Dermis microvascular lymphatic vessel endothelial cell (primary cell): ENCODE results near the gene ZDHHC1. TPM values are rescaled to one million over a fixed set of nuclear protein-coding genes. Genes with fewer than 3 reads are reported as not detected.
"Not testable (repeated sequence)": the region's sequence is repeated elsewhere in the genome, so short reads cannot be mapped to it uniquely, and the experiment has no call there.

ENCODE experiments used
- DNase-seq, 2 donors: peaks; one replicate each; pipeline versions ENCODE4 v3.0.0 to v3.0.0-alpha.2; 2010; ENCODE audit warnings: low read depth in 2 of 2
- total RNA-seq: library from RNA; depleted of rRNA; stranded (reverse); fragments of >200 nt; gene quantifications from 2 replicates; pipeline ENCODE4 v1.2.1, GENCODE V29; 2014

ZDHHC1 gene
- total RNA-seq, 1 donor from 2014 or later = 3.1 TPM

DNA sequence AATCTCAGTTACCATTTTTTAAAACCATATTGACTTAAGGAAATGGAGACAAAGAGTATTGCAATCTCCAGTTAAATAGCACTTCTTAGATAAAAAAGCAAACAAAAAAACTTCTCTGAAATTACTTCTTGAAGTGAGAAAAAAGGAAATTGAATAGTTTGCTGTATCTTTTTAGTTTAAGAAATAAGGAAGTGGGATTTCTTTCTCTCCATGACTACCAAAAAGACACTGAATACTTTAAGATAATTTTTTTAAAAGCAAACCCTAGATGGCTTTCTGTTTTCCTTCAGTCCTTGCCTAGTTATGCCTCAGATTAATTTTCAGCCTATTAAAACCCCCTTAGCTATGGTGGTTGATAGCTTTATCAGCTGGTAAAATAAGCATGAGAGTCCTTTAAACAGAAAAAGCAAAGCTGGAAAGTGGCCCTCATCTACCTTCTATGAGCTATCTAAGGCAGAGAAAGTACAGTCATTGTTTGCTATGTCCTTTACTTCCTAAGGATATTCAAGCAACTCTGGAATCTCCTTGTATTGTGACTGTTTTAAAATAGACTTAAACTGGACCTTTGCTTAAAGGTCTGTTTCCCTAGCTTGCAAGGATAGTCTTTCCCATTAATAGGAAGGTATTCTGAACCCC, 51.6 kb downstream of the ZDHHC1 start:
- peak in 1 of 2 donors; percentile 11 for DNase-seq

DNA sequence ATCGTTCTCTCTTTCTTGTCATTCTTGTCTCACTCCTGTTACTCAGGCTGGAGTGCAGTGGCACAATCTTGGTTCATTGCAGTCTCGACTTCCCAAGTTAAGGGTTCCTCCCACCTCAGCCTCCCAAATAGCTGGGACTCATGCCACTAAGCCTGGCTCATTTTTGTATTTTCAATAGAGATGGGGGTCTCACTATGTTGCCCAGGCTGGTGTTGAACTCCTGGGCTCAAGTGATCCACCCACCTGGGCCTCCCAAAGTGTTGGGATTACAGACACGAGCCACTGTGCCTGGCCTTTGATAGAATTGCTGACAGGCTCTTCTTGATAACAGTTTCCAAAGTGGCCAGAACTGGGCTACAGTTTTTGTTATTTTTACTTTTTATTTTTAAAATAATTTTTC, 55.2 kb downstream of the ZDHHC1 start:
- no peak for DNase-seq

DNA sequence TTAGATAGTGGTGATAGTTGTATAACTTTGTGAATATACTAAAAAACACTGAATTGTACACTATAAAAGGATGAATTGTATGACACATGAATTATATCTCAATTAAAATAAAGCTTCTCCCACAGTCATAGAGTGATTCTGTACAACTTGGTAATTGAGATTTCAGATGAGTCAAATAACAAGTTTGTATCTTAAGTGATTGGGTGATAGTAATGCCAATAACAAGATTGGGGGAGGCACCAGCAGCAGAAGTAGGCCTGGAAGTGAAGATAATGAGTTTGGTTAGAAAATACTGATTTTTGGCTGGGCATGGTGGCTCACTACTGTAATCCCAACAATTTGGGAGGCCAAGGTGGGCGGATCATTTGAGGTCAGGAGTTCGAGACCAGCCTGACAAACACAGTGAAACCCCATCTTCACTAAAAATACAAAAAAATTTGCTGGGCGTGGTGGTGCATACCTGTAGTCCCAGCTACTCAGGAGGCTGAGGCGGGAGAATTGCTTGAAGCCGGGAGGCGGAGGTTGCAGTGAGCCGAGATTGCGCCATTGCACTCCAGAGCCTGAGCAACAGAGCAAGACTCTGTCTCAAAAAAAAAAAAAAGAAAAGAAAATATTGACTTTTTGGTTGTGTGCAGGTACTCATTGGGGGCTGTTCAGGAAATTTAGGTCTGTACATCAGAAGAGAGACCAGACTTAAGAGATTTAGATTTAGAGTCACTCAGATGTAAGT, 56.6 kb downstream of the ZDHHC1 start:
- not testable (repeated sequence) for DNase-seq

- no peak for DNase-seq
These were observed 58.7 kb downstream of the ZDHHC1 start for GRCh38 chr16:67357561-67357960.

GRCh38 chr16:67356396-67356795, 59.9 kb downstream of the ZDHHC1 start:
- DNase-seq = no peak

DNA sequence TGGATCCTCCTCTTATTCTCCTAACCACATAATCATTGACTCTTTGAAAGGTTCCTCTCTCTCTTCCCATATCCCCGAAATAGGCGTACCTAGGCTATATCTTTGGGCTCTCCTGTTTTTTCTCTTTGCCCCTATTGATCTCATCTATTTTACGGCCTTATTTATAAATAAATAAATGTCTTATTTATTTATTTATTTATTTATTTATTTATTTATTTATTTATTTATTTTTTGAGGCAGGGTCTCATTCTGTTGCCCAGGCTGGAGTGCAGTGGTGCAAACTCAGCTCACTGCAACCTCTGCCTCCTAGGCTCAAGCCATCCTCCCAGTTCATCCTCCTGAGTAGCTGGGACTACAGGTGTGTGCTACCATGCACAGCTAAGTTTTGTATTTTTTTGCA, 63.8 kb downstream of the ZDHHC1 start:
- DNase-seq = not testable (repeated sequence)

DNA sequence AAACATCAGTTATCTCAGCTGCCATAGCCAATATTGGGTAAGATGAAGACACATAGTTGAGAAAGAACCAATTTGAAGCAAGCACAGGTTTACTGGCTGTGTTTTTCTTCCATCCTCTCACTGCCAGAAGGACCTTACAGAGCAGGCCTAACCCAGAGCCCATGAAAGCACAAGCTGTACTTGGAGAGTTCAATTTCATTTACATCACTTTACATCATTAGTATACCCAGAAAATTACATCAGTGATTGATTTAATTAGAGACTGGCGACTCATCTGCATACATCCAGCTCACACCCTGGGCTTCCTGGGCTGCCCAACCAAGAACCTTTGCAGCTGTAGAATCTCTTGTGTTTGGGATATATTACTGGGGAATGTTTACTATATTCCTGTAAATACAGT, 66.0 kb downstream of the ZDHHC1 start:
- DNase-seq = no peak

DNA sequence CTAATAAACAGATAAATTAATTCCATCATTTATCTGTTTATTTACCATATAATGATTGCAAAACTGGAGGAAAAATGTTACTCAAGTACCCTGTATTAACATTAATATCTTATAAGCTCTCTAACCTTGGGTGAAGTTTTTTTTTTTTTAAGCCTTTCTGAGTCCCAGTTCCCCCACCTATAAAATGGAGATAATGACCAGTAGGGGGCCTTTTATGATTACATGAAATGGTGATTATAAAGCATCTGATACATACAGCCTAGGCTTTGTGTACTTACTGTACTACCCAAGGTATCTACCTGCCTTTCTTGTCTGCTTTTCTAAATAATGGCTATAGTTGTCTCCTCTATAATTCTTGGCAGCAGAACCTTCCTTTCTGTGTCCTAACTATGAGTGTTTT, 67.1 kb downstream of the ZDHHC1 start:
- DNase-seq = peak; percentile 40 to 57

DNA sequence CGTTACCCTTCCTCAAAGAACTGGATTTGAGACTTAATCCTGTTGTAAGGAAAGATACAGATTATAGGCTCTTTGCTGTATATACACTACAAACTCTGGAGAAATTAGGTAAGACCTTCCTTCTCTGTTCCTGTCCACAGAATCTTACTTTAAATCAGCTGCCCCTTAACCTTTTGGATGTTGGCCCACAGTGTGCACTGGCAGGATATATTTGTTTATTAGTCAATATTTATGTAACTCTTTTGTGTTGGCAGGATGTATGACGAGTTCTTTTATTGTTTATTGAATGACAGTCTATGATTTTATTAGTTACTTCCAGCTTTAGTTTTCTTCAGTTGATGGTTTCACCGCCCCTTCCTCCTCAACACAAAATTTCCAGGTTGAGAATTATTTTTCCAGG, 69.9 kb downstream of the ZDHHC1 start:
- peak in 1 of 2 donors; percentile 57 for DNase-seq

DNA sequence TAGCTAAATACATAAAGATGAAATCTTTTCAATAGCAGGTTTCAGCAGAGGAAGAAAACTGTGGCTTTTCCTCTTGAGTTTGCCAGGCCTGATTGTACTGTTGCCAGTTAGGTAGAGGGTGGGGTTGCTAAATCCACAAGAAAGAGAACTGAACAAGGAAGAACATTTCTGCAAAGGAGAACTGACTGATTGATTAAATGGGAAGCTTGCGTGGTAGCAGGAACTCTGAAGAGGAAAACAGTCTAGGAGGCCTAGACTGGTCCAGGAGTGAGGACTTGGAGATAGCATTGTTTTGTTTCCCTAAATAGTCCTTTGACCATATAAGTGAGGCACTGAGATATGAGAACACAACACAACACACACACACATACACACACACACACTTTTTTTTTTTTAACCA, 70.9 kb downstream of the ZDHHC1 start:
- DNase-seq = no peak

Other genes with a start within 250 kb of the ZDHHC1 start
- 5.8 and 6.8 TPM in 2 replicates for gene NOL3, start 245.9 kb downstream of the ZDHHC1 start, total RNA-seq
- gene MATCAP1, start 232.5 kb downstream of the ZDHHC1 start, total RNA-seq = 6.7 and 8.1 TPM in 2 replicates
- gene EXOC3L1, start 226.3 kb downstream of the ZDHHC1 start, total RNA-seq = 38.8 and 57.7 TPM in 2 replicates
- gene E2F4, start 224.3 kb downstream of the ZDHHC1 start, total RNA-seq = 58.8 and 64.5 TPM in 2 replicates
- gene ELMO3, start 217.3 kb downstream of the ZDHHC1 start, total RNA-seq = 0.64 and 1.0 TPM in 2 replicates
- gene TMEM208, start 189.3 kb downstream of the ZDHHC1 start, total RNA-seq = 23.6 and 28.1 TPM in 2 replicates
- 15.0 and 18.2 TPM in 2 replicates for gene FHOD1, start 169.0 kb downstream of the ZDHHC1 start, total RNA-seq
- 0.39 and 0.51 TPM in 2 replicates for gene SLC9A5, start 167.5 kb downstream of the ZDHHC1 start, total RNA-seq
- gene PLEKHG4, start 136.9 kb downstream of the ZDHHC1 start, total RNA-seq = 9.2 and 11.6 TPM in 2 replicates
- gene KCTD19, start 89.7 kb downstream of the ZDHHC1 start, total RNA-seq = under 0.01 TPM in 1 of 2 replicates, not detected in the other
- gene LRRC36, start 89.7 kb downstream of the ZDHHC1 start, total RNA-seq = under 0.01 and 0.13 TPM in 2 replicates
- gene TPPP3, start 23.0 kb downstream of the ZDHHC1 start, total RNA-seq = under 0.01 TPM in 2 replicates
- not detected in 2 replicates for gene HSD11B2, start 14.6 kb upstream of the ZDHHC1 start, total RNA-seq
- gene ATP6V0D1, start 64.7 kb upstream of the ZDHHC1 start, total RNA-seq = 86.7 and 153 TPM in 2 replicates
- gene AGRP, start 67.1 kb upstream of the ZDHHC1 start, total RNA-seq = not detected in 2 replicates
- gene RIPOR1, start 112.4 kb upstream of the ZDHHC1 start, total RNA-seq = 25.0 and 44.0 TPM in 2 replicates
- gene CTCF, start 146.0 kb upstream of the ZDHHC1 start, total RNA-seq = 22.6 and 26.8 TPM in 2 replicates
- gene CARMIL2, start 228.7 kb upstream of the ZDHHC1 start, total RNA-seq = 0.26 and 0.63 TPM in 2 replicates
- gene ACD, start 243.8 kb upstream of the ZDHHC1 start, total RNA-seq = 10.5 and 11.4 TPM in 2 replicates
- 2.0 and 2.3 TPM in 2 replicates for gene PARD6A, start 244.5 kb upstream of the ZDHHC1 start, total RNA-seq